WTC11 (cell line): Measurements from ENCODE around the gene MLYCD.

Source experiments
- ATF1 ChIP-seq: sonication (generic); formaldehyde crosslinking; IDR thresholded peaks from 2 replicates; pipeline ENCODE4 v1.8.1; 2023; ENCODE audit warnings: mild to moderate bottlenecking, moderate library complexity, missing genetic modification reagents
- ETV6 ChIP-seq: sonication (generic); formaldehyde crosslinking; IDR thresholded peaks from 2 replicates; pipeline ENCODE4 v1.8.1; 2022; ENCODE audit warnings: mild to moderate bottlenecking, missing genetic modification reagents
- MAX ChIP-seq: sonication (generic); formaldehyde crosslinking; IDR thresholded peaks from 2 replicates; pipeline ENCODE4 v1.8.0; 2022; ENCODE audit warnings: mild to moderate bottlenecking, missing genetic modification reagents
- MXD4 ChIP-seq: fragments of 250-450 bp; sonication (Bioruptor Pico); IDR thresholded peaks from 2 replicates; pipeline ENCODE4 v1.8.0; 2021; ENCODE audit warnings: mild to moderate bottlenecking, moderate library complexity, borderline replicate concordance
- MYBL2 ChIP-seq: sonication (generic); formaldehyde crosslinking; IDR thresholded peaks from 2 replicates; pipeline ENCODE4 v1.8.1; 2023; ENCODE audit warnings: mild to moderate bottlenecking, moderate library complexity, missing genetic modification reagents
- NR1H2 ChIP-seq: sonication (generic); formaldehyde crosslinking; IDR thresholded peaks from 2 replicates; pipeline ENCODE4 v1.9.0; 2021; ENCODE audit warnings: mild to moderate bottlenecking, moderate library complexity, missing genetic modification reagents
- NR3C1 ChIP-seq: sonication (generic); formaldehyde crosslinking; conservative IDR thresholded peaks from 2 replicates; pipeline ENCODE4 v1.8.1; 2023; ENCODE audit warnings: low read depth, mild to moderate bottlenecking, missing genetic modification reagents
- STAT6 ChIP-seq: sonication (generic); formaldehyde crosslinking; conservative IDR thresholded peaks from 2 replicates; pipeline ENCODE4 v1.8.1; 2023; ENCODE audit warnings: mild to moderate bottlenecking, low read depth, missing genetic modification reagents, moderate library complexity
- ZBTB43 ChIP-seq: sonication (generic); formaldehyde crosslinking; IDR thresholded peaks from 2 replicates; pipeline ENCODE4 v1.8.1; 2023; ENCODE audit warnings: mild to moderate bottlenecking, missing genetic modification reagents
- ZNF232 ChIP-seq: sonication (generic); formaldehyde crosslinking; IDR thresholded peaks from 2 replicates; pipeline ENCODE4 v1.8.0; 2022; ENCODE audit warnings: mild to moderate bottlenecking, missing genetic modification reagents
- ZNF423 ChIP-seq: fragments of 250-450 bp; sonication (Bioruptor Pico); IDR thresholded peaks from 2 replicates; pipeline ENCODE4 v2.1.2; 2022; ENCODE audit warnings: mild to moderate bottlenecking, moderate library complexity
- TF ChIP-seq, protein P1 (sequence below): fragments of 200-600 bp; IDR thresholded peaks from 2 replicates; pipeline ENCODE4 v1.8.0; 2022; ENCODE audit warnings: antibody characterized with exemption
- TF ChIP-seq, protein P2 (sequence below): sonication (generic); formaldehyde crosslinking; IDR thresholded peaks from 2 replicates; pipeline ENCODE4 v1.8.1; 2022; ENCODE audit warnings: low read depth, mild to moderate bottlenecking, moderate library complexity, missing genetic modification reagents, borderline replicate concordance

GRCh38 chr16:83913245-83913633, 14.3 kb downstream of the MLYCD start:
- TF ChIP-seq NR1H2 (CRISPR knock-in tag), result no peak
- TF ChIP-seq, protein P1, sequence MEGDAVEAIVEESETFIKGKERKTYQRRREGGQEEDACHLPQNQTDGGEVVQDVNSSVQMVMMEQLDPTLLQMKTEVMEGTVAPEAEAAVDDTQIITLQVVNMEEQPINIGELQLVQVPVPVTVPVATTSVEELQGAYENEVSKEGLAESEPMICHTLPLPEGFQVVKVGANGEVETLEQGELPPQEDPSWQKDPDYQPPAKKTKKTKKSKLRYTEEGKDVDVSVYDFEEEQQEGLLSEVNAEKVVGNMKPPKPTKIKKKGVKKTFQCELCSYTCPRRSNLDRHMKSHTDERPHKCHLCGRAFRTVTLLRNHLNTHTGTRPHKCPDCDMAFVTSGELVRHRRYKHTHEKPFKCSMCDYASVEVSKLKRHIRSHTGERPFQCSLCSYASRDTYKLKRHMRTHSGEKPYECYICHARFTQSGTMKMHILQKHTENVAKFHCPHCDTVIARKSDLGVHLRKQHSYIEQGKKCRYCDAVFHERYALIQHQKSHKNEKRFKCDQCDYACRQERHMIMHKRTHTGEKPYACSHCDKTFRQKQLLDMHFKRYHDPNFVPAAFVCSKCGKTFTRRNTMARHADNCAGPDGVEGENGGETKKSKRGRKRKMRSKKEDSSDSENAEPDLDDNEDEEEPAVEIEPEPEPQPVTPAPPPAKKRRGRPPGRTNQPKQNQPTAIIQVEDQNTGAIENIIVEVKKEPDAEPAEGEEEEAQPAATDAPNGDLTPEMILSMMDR, result no peak
- no peak for TF ChIP-seq MXD4
- TF ChIP-seq, protein P2, sequence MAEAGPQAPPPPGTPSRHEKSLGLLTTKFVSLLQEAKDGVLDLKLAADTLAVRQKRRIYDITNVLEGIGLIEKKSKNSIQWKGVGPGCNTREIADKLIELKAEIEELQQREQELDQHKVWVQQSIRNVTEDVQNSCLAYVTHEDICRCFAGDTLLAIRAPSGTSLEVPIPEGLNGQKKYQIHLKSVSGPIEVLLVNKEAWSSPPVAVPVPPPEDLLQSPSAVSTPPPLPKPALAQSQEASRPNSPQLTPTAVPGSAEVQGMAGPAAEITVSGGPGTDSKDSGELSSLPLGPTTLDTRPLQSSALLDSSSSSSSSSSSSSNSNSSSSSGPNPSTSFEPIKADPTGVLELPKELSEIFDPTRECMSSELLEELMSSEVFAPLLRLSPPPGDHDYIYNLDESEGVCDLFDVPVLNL (CRISPR knock-in tag), result no peak
- no peak for TF ChIP-seq ZNF232 (CRISPR knock-in tag)
- no peak for TF ChIP-seq STAT6 (CRISPR knock-in tag)
- TF ChIP-seq ZNF423 (CRISPR knock-in tag), result no peak
- no peak for TF ChIP-seq ATF1
- no peak for TF ChIP-seq MAX (CRISPR knock-in tag)
- no peak for TF ChIP-seq ETV6
- no peak for TF ChIP-seq MYBL2
- no peak for TF ChIP-seq NR3C1 (CRISPR knock-in tag)
- no peak for TF ChIP-seq ZBTB43 (CRISPR knock-in tag)
